AG04449 (cell line): Measurements from ENCODE around the gene C10orf62.

ENCODE experiments used
- CTCF ChIA-PET: fragments of 350-600 bp; formaldehyde crosslinking; extraction: SDS; loops from one replicate; lab custom pipeline; 2021; ENCODE audit warnings: antibody characterized with exemption; lab: Yijun Ruan, JAX
- POLR2A ChIA-PET: fragments of 400-600, 350-600 bp; formaldehyde crosslinking; extraction: SDS; loops from one replicate; lab custom pipeline; 2020; ENCODE audit warnings: antibody characterized with exemption, inconsistent platforms; lab: Yijun Ruan, JAX
- DNase-seq: peaks from one replicate; pipeline ENCODE4 v3.0.0-alpha.2; 2010; ENCODE audit warnings: low read depth, low spot score
- H3K4me3 ChIP-seq: 2 replicates; pipeline ENCODE4 v1.5.1; 2011; ENCODE audit warnings: low read depth, mild to moderate bottlenecking, control low read depth, low read length
- TF ChIP-seq, protein P1 (sequence below): IDR thresholded peaks from one replicate; pipeline ENCODE4 v1.5.1; 2011; ENCODE audit warnings: mild to moderate bottlenecking, moderate library complexity, low read length, control low read depth, inconsistent platforms; ENCODE audit not compliant: insufficient read depth; ENCODE audit errors: missing control alignments

C10orf62 gene

DNA sequence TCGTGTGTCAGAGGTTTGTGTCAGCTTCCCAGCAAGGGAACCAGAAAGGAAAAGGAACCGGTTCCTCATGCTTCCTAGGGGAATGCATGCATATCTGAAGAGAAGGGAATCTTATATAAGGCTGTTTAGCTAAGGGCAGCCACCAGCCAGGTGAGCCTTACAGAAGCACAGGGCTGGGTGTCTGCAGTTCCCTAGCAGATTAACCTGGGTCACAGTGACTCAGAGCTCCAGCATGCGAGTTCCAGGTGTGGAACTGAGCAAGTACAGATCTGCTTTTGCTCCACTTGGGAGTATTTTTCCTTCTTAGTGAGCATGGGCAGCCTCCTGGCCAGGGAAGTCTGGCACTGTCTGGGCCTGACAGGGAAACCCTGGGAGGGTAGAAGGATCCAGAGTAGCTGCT lies 17.9 kb upstream of the C10orf62 start:
- no peak overlapping the region for H3K4me3 ChIP-seq
- POLR2A ChIA-PET: interaction anchor here (1.2 kb wide), 1 partner anchor 88 kb away, joined by 3 read pairs; no protein-coding TSS in a partner anchor
- DNase-seq: no peak
- TF ChIP-seq, protein P1, sequence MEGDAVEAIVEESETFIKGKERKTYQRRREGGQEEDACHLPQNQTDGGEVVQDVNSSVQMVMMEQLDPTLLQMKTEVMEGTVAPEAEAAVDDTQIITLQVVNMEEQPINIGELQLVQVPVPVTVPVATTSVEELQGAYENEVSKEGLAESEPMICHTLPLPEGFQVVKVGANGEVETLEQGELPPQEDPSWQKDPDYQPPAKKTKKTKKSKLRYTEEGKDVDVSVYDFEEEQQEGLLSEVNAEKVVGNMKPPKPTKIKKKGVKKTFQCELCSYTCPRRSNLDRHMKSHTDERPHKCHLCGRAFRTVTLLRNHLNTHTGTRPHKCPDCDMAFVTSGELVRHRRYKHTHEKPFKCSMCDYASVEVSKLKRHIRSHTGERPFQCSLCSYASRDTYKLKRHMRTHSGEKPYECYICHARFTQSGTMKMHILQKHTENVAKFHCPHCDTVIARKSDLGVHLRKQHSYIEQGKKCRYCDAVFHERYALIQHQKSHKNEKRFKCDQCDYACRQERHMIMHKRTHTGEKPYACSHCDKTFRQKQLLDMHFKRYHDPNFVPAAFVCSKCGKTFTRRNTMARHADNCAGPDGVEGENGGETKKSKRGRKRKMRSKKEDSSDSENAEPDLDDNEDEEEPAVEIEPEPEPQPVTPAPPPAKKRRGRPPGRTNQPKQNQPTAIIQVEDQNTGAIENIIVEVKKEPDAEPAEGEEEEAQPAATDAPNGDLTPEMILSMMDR: no peak
- CTCF ChIA-PET: interaction anchor here (0.7 to 12.7 kb wide), 26 partner anchors 10 to 165 kb away, joined by 3 to 199 read pairs (median 6); partner anchors contain the start of genes C10orf62, HOGA1, UBTD1 and ZFYVE27

- no peak for DNase-seq
- ChIA-PET POLR2A (interaction anchor here (1.2 kb wide), 1 partner anchor 87 kb away, joined by 3 read pairs; no protein-coding TSS in a partner anchor), CTCF (interaction anchor here (0.7 to 12.7 kb wide), 32 partner anchors 9 to 164 kb away, joined by 3 to 199 read pairs (median 5); partner anchors contain the start of genes C10orf62, HOGA1, MARVELD1 and UBTD1)
- TF ChIP-seq, protein P1: peak; percentile 93
- no peak within 1 kb of the TSS for H3K4me3 ChIP-seq
Observed at GRCh38 chr10:97572214-97572989, 17.1 kb upstream of the C10orf62 start, which contains the start of gene ANKRD2. Gene ANKRD2 (plus strand): TSS chr10:97572779. CDS start chr10:97572789, 10 bp downstream.

GRCh38 chr10:97573021-97573420 lies 16.5 kb upstream of the C10orf62 start:
- TF ChIP-seq, protein P1: no peak
- H3K4me3 ChIP-seq: no peak overlapping the region
- no peak for DNase-seq
- ChIA-PET POLR2A (no interaction called here), CTCF (interaction anchor here (0.9 to 12.7 kb wide), 19 partner anchors 8 to 159 kb away, joined by 3 to 199 read pairs (median 6); partner anchors contain the start of genes C10orf62, HOGA1 and MARVELD1)

GRCh38 chr10:97573672-97574071 lies 15.8 kb upstream of the C10orf62 start:
- TF ChIP-seq, protein P1: no peak
- ChIA-PET CTCF (interaction anchor here (0.8 to 12.7 kb wide), 9 partner anchors 8 to 158 kb away, joined by 3 to 199 read pairs (median 32); partner anchors contain the start of genes C10orf62, HOGA1 and MARVELD1), POLR2A (no interaction called here)
- no peak for DNase-seq
- H3K4me3 ChIP-seq: no peak overlapping the region

- peak; percentile 41 for DNase-seq
- ChIA-PET CTCF (interaction anchor here (0.5 to 12.7 kb wide), 13 partner anchors 10 to 159 kb away, joined by 3 to 199 read pairs (median 5); partner anchors contain the start of genes C10orf62 and HOGA1), POLR2A (interaction anchor here (0.6 to 1.1 kb wide), 2 partner anchors 33 to 761 kb away, joined by 3 read pairs; no protein-coding TSS in a partner anchor)
- no peak overlapping the region for H3K4me3 ChIP-seq
- TF ChIP-seq, protein P1: no peak
Observed at GRCh38 chr10:97574374-97575126, 15.0 kb upstream of the C10orf62 start.
